HPDE6-E6E7 (cell line): Measurements from ENCODE around the gene SUCLG2.
"Not testable (repeated sequence)": the region's sequence is repeated elsewhere in the genome, so short reads cannot be mapped to it uniquely, and the experiment has no call there.

Experiments
- DNase-seq: peaks from one replicate; pipeline ENCODE4 v3.0.0; 2011; ENCODE audit warnings: missing footprints; ENCODE audit errors: extremely low spot score

The SUCLG2 gene

GRCh38 chr3:67559029-67559605, 95.3 kb downstream of the SUCLG2 start:
- no peak for DNase-seq

- DNase-seq, result no peak
These were observed 96.0 kb downstream of the SUCLG2 start for GRCh38 chr3:67558426-67558825.

GRCh38 chr3:67557848-67558355, 96.5 kb downstream of the SUCLG2 start:
- DNase-seq, result no peak

- DNase-seq, result no peak
These were observed 102.9 kb downstream of the SUCLG2 start for GRCh38 chr3:67551361-67552016.

- no peak for DNase-seq
These were observed 103.9 kb downstream of the SUCLG2 start for GRCh38 chr3:67550541-67550940.

GRCh38 chr3:67542502-67543250, 111.7 kb downstream of the SUCLG2 start:
- DNase-seq, result not testable (repeated sequence)

GRCh38 chr3:67540198-67540894, 114.1 kb downstream of the SUCLG2 start:
- no peak for DNase-seq

- not testable (repeated sequence) for DNase-seq
These were observed 117.2 kb downstream of the SUCLG2 start for GRCh38 chr3:67537203-67537602.

- DNase-seq, result no peak
These were observed 119.4 kb downstream of the SUCLG2 start for GRCh38 chr3:67535006-67535405.

- no peak for DNase-seq
These were observed 119.8 kb downstream of the SUCLG2 start for GRCh38 chr3:67534594-67534993.

GRCh38 chr3:67531181-67532101, 123.0 kb downstream of the SUCLG2 start:
- no peak for DNase-seq

- DNase-seq, result no peak
These were observed 124.5 kb downstream of the SUCLG2 start for GRCh38 chr3:67529915-67530314.

GRCh38 chr3:67529337-67529736, 125.1 kb downstream of the SUCLG2 start:
- no peak for DNase-seq

GRCh38 chr3:67526246-67526645, 128.2 kb downstream of the SUCLG2 start:
- DNase-seq, result no peak

GRCh38 chr3:67524046-67524445, 130.4 kb downstream of the SUCLG2 start:
- no peak for DNase-seq

GRCh38 chr3:67522081-67522480, 132.3 kb downstream of the SUCLG2 start:
- no peak for DNase-seq

- no peak for DNase-seq
These were observed 133.3 kb downstream of the SUCLG2 start for GRCh38 chr3:67521053-67521646.

GRCh38 chr3:67518236-67518635, 136.2 kb downstream of the SUCLG2 start:
- no peak for DNase-seq

- no peak for DNase-seq
These were observed 136.6 kb downstream of the SUCLG2 start for GRCh38 chr3:67517781-67518180.

GRCh38 chr3:67516496-67516895, 137.9 kb downstream of the SUCLG2 start:
- no peak for DNase-seq

- DNase-seq, result no peak
These were observed 138.6 kb downstream of the SUCLG2 start for GRCh38 chr3:67515778-67516177.
